Measurements from ENCODE around the gene SCARB1.

SCARB1 gene

DNA sequence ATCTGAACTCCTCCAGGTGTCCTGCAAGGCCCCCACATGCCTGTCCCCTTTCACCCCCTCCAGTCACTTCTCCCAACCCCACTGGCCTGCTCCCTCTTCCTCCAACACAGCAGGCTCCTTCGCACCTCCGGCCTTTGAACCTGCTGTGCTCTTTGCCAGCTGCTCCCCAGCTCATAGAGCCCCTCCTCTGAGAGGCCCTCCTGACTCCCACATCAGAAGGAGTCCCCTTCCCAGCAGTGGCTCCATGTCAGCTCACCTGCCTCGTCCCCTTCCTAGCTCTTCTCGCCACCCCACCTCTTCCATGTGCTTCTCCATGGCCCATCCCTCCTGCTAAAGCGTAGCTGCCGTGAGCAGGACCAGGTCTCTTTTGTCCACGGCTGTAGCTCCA is 22.1 kb downstream of the SCARB1 start:
- no peak overlapping the region for H3K4me3 ChIP-seq (replicated peaks; ENCODE audit: insufficient read depth, low read length)
- no peaks in the 10 kb centered on the region for H3K27me3 ChIP-seq (ENCODE audit: insufficient read depth, poor library complexity, severe bottlenecking)
- DNase-seq (ENCODE audit: low read depth in 1 of 2, low spot score in 1 of 2), result no peak
- H3K27ac ChIP-seq (replicated peaks), result no peak overlapping the region
- no peak for TF ChIP-seq REST (IDR thresholded peaks at IDR 0.05; ENCODE audit: insufficient replicate concordance, low read depth)
- TF ChIP-seq POLR2AphosphoS5 (IDR thresholded peaks at IDR 0.05; ENCODE audit: low read depth), result no peak
- no peak for TF ChIP-seq CTCF (IDR thresholded peaks at IDR 0.05; ENCODE audit: insufficient read depth, low read length)
- no peak for TF ChIP-seq GABPA (IDR thresholded peaks at IDR 0.05; ENCODE audit: low read depth)
- no peak for TF ChIP-seq SPI1 (IDR thresholded peaks at IDR 0.05; ENCODE audit: borderline replicate concordance, low read depth)

DNA sequence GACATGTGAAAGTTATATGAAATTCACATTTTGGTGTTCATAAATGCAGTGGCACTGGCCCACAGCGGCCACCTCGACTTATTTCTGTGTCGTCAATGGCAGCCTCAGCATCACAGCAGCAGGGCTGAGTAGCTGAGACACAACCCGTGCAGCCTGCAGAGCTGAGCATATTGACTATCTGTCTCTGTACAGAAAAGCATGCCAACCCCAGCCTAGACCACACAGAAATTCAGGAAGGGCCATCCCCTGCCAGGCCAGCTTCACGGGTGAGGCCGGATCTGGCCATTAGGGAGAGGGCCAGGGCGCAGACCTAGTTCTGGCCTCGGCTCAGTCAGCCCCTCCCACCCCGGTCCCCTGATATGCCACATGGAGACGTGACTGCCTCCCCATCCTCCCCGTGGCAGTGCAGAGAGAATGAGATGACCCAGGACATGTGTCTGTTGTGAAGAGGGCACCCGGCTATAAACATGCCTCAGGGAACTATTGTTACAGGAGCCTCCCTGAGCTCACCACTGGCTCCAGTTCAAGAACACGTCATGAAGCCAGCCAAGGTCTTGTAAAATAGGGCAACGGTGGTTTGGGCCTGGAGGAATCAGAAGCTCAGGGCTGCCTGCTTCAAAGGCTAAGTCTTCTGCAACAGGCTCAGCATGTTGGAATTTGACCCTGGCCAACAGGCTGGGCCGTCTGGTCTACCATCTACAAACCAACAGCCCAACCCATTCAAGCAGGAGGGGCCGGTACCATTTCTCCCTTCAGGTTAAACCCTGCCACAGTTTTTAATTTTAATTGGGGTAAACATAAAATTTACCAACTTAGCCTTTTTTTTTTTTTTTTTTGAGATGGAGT is 25.5 kb downstream of the SCARB1 start:
- no peaks in the 10 kb centered on the region for H3K27me3 ChIP-seq (ENCODE audit: insufficient read depth, poor library complexity, severe bottlenecking)
- H3K27ac ChIP-seq (replicated peaks), result no peak overlapping the region
- DNase-seq (ENCODE audit: low read depth in 1 of 2, low spot score in 1 of 2), result no peak
- H3K4me3 ChIP-seq (replicated peaks; ENCODE audit: insufficient read depth, low read length), result no peak overlapping the region
- TF ChIP-seq SPI1 (IDR thresholded peaks at IDR 0.05; ENCODE audit: borderline replicate concordance, low read depth), result no peak
- TF ChIP-seq CTCF (IDR thresholded peaks at IDR 0.05; ENCODE audit: insufficient read depth, low read length), result no peak
- TF ChIP-seq GABPA (IDR thresholded peaks at IDR 0.05; ENCODE audit: low read depth), result no peak
- no peak for TF ChIP-seq REST (IDR thresholded peaks at IDR 0.05; ENCODE audit: insufficient replicate concordance, low read depth)
- TF ChIP-seq POLR2AphosphoS5 (IDR thresholded peaks at IDR 0.05; ENCODE audit: low read depth), result no peak

DNA sequence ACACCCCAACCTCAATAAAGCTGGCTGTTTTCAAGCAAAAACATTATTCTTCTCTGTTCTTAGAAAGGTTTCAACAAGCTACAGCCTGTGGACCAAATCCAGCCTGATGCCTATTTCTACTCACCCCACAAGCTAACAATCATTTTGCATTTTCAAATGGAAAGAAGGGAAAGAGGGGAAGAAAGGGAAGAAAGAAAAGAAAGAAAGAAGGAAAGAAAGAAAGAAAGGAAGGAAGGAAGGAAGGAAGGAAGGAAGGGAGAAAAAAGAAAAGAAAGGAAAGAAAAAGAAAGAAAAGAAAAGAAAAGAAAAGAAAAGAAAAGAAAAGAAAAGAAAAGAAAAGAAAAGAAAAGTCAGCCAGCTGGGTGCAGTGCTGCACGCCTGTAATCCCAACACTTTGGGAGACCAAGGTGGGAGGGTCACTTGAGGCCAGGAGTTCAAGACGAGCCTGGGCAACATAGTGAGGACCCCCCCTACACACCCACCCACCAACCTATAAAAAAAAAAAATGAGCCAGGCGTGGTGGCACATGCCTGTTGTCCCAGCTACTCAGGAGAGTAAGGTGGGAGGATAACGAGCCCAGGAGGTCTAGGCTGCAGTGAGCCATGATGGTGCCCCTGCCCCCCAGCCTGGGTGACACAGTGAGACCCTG is 26.3 kb downstream of the SCARB1 start:
- Histone ChIP-seq H3K27me3 (ENCODE audit: insufficient read depth, poor library complexity, severe bottlenecking) (no peaks in the 10 kb centered on the region), H3K4me3 (replicated peaks; ENCODE audit: insufficient read depth, low read length) (no peak overlapping the region), H3K27ac (replicated peaks) (no peak overlapping the region)
- DNase-seq (ENCODE audit: low read depth in 1 of 2, low spot score in 1 of 2), result no peak
- no peak for TF ChIP-seq CTCF (IDR thresholded peaks at IDR 0.05; ENCODE audit: insufficient read depth, low read length)
- no peak for TF ChIP-seq REST (IDR thresholded peaks at IDR 0.05; ENCODE audit: insufficient replicate concordance, low read depth)
- no peak for TF ChIP-seq GABPA (IDR thresholded peaks at IDR 0.05; ENCODE audit: low read depth)
- TF ChIP-seq SPI1 (IDR thresholded peaks at IDR 0.05; ENCODE audit: borderline replicate concordance, low read depth), result no peak
- no peak for TF ChIP-seq POLR2AphosphoS5 (IDR thresholded peaks at IDR 0.05; ENCODE audit: low read depth)

All from HL-60 (cell line).